ENCODE results near the gene HDAC4.

DNA sequence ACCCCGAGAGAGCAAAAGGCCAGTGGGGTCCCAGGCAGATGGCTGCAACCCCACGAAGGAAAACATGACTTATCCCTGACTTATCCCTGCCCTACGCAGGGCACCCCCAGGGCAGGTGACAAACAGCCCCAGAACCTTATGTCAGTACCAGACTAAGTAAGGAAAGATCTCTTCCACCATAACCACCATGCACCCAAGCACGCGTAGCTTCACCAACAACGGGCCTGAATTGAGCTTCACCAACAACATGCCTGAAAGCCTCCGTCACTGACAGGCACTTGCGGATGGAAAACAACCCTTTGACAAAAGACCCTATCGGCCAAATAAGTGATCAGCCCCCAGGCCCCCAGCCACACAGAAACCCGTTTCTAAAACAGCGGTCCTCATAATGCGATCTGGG, 34.1 kb downstream of the HDAC4 start:
- no peak for TF ChIP-seq SP1 (IDR thresholded peaks at IDR 0.05)
- no peak for TF ChIP-seq FOXM1 (IDR thresholded peaks at IDR 0.05; ENCODE audit: borderline replicate concordance)
- TF ChIP-seq ARNT (IDR thresholded peaks at IDR 0.05) = no peak
- TF ChIP-seq NFRKB (IDR thresholded peaks at IDR 0.05) = no peak
- no peak for TF ChIP-seq ZNF384 (IDR thresholded peaks at IDR 0.05)

Data from HEK293T (cell line).